ENCODE measurements around the gene SPPL3.
"Not testable (repeated sequence)": the region's sequence is repeated elsewhere in the genome, so short reads cannot be mapped to it uniquely, and the experiment has no call there.

SPPL3 gene

DNA sequence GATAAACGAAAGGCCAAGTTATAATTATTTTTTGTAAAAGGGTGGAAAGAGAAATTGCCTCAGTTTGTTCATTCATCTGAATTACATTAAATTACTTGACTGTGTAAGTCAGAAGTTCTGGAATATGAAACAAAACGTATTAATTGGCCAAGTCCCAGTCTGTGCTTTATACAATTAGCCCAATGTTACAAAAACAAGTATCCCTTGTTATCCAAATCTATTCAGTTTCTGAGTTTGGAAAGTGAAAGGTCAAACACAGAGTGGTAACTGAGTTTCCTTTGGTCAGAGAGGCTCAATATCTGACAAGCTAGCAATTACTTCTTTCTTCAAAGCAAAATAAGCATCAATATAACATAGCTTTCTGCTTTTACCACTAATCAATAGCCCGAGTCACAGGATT is 62.6 kb downstream of the SPPL3 start:
- no peak for DNase-seq

DNA sequence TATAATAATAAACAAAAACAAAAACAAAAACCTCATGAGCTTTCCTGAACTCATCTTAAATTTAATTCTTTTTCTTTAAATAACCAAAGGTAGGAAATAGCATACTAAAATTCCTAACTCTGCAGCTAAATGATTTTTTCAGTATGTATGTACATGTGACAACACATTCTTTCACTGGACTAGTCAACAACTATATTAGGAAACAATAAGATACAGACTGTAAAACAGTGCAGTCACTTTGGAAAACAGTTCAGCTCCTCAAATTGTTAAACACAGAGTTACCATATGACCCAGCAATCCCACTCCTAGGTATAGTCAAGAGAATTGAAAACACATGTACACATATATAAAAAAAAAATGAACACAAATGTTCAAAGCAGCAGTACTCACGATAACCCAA is 64.7 kb downstream of the SPPL3 start:
- no peak for DNase-seq

DNA sequence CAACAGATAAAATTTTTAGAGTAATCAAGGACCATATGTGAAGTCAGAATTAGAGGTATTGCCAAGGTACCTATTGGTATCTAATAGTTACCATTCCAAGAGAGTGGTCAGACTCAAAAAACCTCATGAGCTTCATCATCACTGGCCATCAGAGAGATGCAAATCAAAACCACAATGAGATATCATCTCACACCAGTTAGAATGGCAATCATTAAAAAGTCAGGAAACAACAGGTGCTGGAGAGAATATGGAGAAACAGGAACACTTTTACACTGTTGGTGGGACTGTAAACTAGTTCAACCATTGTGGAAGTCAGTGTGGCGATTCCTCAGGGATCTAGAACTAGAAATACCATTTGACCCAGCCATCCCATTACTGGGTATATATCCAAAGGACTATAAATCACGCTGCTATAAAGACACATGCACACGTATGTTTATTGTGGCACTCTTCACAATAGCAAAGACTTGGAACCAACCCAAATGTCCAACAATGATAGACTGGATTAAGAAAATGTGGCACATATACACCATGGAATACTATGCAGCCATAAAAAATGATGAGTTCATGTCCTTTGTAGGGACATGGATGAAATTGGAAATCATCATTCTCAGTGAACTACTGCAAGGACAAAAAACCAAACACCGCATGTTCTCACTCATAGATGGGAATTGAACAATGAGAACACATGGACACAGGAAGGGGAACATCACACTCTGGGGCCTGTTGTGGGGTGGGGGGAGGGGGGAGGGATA is 65.4 kb downstream of the SPPL3 start:
- DNase-seq = not testable (repeated sequence)

DNA sequence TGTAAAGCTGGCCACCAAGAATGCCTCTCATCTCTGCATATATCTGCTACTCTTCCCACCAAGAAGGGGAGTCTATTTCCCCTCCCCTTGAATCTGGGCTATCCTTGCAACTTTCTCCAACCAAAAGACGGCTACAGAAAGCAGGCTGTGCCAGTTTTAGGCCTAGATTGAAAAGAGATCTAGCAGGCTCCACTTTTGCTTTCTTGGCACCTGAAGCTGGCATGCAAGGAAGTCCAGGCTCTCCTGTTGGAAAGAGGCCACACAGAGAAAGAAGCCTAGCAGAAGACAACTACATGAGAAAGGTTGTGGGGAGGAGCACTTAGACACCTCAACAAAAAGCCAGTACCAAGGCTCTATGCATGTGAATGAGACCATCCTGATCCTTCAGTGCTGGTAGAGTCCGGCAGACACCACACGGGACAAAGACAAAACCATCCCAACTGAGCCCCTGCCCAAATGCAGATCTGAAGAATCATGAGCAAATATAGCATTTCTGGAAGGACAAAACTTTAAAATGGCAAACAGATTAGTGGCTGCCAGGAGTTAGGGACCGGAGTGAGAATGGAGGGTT is 68.0 kb downstream of the SPPL3 start:
- no peak for DNase-seq

DNA sequence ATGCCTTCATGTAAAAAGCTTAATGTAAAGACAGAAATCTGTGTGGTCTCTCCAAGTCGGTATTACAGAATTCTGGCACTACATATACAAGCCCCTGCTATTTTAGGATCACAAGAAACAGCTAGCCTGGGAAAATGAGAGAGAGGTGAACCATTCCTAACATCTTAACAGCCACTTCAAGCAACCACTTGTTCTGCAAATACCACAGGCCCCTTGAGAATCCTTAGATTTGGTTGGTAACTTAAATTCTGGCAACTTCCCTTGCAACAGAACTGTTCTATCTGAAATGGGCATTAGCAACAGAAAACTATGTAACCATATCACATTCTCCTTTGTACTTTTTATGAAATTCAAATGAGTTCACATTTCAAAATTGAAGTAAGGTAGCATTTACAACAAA is 68.5 kb downstream of the SPPL3 start:
- DNase-seq = no peak

- DNase-seq = no peak
Measured at GRCh38 chr12:120835304-120835612, 68.9 kb downstream of the SPPL3 start.

- no peak for DNase-seq
Measured at GRCh38 chr12:120834489-120835303, 69.5 kb downstream of the SPPL3 start.

DNA sequence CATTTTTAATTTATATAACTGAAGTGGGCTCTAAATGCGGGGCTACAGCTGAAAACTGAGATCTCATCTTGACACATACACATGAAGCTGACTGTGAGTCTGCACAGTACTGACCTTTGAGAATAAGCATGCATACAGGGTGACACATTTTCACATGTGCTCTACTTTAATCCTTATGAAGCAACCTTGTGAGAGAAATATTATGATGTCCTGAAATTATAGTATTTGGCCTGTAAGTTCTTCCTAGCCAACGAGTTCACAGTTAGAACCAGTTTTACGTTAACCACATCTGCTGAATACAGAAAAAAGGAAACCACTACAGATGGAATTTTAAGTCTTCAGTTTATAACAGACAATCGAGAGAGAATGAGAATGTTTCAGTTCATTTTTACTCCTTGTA is 70.3 kb downstream of the SPPL3 start:
- no peak for DNase-seq

DNA sequence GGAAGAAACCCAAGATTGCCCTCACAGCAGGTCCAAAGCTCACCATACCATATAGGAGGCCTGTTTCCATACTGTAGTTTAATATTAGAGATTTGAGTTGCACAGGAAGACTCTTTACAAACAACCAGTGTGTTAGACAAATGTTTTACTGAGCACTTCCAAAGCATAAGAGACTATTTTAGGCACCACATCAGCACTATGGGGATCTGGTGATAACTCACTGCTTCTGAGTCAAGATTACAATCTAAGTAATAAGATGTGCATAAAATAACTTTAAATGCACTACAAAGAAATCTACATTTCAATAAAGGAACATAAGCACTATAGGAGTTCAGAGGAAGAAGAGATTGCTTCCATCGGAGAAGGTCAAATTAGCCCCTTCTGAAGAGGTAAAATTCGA is 71.4 kb downstream of the SPPL3 start:
- no peak for DNase-seq

DNA sequence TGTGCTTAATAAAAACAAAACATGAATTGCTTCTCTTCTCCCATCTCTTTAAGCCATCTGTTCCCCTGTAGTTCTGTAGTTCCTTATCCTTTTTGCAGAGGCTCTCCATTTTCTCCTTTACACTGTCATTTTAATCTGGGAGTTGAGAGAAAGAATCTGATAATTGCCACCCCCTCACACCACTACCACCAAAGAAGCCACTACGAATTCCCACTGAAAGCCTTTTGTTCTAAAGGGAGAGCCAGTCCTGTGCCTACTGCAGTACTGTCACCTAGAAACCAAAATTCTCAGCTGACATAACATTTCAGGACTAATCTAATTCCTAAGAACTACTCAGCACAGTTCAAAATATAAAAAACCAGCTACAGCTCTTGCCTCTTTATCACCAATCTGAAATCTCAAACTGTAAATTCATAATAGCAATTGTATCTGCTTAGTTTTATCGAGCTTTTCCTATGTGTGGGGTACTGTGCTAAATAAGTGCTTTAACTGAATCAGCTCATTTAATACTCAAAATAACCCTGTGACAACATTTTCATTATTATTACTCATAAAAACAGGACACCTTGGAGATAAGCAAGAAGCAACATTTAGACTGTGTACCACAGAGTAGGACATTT is 72.4 kb downstream of the SPPL3 start:
- no peak for DNase-seq

- no peak for DNase-seq
Measured at GRCh38 chr12:120830966-120831365, 73.2 kb downstream of the SPPL3 start.

DNA sequence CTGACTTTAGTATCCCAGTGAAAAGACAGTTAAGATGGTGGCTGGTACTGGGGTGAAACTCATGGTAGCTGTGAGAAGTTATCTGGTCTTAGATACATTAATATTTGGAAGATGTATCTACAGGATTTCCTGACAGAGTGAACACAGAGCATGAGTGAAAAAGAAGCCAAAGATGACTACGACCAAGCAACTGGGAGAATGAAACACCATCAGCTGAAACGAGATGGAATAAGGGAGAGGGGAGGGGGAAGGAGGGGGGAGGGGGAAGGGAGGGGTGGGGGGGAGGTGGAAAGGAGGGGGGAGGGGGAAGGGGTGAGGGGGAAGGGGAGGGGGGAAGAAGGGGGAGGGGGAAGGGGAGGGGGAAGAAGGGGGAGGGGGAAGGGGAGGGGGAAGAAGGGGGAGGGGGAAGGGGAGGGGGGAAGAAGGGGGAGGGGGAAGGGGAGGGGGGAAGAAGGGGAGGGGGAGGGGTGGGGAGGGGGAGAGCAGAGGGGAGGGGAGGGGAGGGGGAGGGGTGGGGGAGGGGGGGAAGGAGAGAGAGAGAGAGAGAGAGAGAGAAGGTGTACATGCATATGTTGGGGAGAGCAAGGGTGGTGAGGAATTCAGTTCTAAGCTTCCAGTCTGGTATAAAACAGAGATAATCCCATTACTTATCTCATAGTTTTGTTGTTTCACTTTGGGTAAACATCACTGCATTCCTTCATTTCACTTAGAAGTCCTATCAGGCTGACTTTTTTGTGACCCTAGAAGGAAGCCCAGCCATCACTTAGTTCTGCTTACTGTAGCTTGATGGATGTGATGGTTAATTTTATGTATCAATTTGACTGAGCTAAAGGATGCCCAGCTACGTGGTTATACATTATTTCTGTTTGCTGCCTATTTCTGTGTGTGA is 73.9 kb downstream of the SPPL3 start:
- DNase-seq = no peak

DNA sequence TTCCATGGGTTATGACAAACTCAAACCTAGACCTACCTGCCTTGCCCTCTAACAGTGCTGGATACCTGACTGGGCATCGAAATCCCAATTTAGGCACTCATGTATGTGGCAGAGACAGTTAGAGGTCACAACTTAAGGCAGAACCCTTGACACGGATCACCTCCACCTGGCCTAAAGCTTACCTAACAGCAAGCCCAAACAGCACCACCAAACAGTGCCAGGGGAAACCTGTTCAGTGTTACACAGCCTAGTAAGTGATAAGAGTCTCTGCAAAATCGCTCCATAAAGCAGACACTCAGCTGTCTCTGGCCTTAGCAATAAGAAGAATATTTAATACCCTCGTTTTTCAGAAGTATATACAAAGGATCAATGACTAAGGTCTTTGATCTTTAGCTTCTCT is 77.8 kb downstream of the SPPL3 start:
- no peak for DNase-seq

DNA sequence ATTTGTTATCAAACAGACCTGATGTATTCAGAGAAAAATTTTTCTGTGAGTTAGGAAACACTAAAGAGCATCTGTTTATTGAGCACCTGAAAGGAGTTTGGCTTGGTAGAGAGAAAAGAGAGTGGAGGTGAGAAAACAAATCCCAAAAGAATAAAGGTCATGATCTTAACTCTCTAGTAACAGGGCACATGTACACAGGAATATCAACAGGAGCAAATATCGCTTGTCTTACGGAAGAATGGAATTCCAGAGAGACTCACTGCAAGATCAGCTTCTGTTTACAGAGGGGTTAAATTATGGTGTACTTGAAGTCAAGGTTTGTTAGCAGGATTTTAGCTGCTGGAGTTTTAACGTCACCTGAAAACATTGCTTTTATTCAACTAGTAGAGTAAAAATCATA is 78.8 kb downstream of the SPPL3 start:
- no peak for DNase-seq

- DNase-seq = no peak
Measured at GRCh38 chr12:120822832-120823503, 81.2 kb downstream of the SPPL3 start.

DNA sequence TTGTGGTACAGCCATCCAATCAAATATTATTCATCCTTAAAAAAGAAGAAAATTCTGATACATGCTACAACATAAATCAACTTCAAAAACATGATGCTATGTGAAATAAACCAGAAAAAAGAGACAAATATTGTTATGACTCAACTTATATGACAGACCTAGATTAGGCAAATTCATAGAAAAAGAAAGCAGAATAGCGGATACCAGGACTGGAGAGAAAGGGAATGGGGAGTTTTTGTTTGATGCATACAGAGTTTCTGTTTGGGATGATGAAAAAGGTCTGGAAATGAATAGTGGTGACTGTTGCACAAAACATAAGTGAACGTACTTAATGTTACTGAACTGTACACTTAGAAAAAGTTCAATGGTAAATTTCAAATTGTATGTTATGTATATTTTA is 82.3 kb downstream of the SPPL3 start:
- DNase-seq = no peak

DNA sequence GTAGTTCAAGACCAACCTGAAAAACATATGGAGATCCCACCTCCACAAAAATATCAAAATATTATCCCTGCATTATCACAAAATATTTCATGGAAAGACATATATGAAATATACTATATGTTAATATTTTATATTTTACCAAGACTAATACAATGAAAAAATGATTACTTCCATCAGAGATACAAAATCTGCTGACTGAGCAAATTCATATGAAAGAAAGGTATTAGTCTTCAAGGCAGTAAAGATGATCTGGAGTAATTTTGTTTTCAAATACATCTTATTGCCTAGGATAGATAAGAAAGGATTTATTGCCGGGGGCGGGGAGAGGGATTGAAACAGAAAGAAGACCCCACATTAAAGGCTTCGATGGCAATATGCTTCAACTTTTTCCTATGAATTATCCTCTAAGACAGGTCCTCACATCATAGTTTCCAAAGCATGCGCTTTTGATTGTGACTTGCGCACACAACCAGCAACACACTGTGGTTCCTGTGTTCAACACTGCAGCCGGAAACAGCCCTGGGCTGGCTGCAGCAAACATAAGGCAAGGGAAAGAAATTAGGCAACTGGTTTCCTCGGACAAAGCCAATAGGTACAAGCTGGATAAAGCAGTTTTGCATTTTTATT is 83.2 kb downstream of the SPPL3 start:
- no peak for DNase-seq

GRCh38 chr12:120818416-120818815 is 85.7 kb downstream of the SPPL3 start:
- no peak for DNase-seq

DNA sequence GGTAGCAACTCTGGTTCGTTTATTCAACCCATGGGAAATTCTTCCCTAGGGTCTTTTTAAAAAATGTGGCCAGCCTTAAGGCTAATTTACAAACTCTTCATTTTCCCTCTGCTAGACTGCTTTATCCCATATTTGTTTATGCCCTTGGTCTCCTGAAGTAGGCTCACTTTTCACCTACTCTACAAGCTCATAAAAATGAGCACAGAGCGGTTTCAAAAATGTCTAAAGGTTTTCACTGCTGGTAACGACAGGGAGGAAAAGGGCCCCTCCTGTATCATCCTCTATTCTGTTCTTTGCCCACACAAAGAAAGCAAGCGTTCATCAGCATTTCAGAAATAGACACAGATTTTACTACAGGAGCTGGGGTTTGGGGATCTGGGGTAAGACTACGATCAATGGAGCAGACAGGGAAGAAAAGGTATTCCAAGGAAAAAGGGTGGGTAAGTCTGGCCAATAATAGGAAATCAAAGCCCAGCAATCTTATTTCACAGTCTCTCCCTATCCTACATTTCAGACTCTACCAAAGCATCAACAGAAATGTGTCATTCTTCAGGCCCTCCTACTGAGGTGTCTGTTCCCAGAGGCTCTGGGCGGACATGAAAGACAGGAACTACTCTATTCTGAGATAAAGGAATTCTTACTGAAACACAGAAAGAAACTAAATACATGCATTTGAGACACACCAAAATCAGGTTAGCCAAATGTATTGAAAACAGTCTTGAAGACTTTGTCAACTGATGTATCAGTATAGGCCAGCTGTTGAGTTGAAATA is 86.4 kb downstream of the SPPL3 start:
- no peak for DNase-seq

GRCh38 chr12:120816363-120816762 is 87.8 kb downstream of the SPPL3 start:
- DNase-seq = no peak

DNA sequence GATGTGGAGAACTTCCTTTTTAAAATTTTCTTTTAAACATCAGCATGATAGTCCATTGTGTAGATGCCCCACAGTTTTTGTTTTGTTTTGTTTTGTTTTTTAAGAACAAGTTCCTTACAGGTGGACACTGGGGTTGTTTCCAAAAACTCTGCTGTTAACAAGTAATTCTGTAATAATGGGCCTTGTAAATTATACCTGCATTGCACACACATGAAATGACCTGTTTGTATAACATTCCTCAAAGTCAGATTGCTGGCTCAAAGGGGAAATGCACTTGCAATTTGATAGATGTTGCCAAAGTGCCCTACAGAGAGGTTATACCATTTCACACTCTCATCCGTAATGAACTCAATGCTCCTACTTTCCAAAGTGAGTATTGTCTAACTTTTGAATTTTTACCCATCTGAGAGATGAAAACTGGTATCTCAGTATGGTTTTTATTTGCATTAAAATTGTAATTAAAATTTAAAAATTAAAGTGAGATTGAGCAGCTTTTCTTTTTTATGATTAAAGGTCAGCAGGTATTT is 89.2 kb downstream of the SPPL3 start:
- no peak for DNase-seq

All from hematopoietic multipotent progenitor cell treated with erythropoietin and hydrocortisone succinate and interleukin-3 and kit ligand, for 6 days (in vitro differentiated cells).